Smooth muscle cell (in vitro differentiated cells): ENCODE results near the gene RALGAPB. TPM values are rescaled to one million over a fixed set of nuclear protein-coding genes. Genes with fewer than 3 reads are reported as not detected.
A peak's percentile ranks its signal among the peaks of the same experiment; 100 is the strongest.

ENCODE experiments used
- DNase-seq: peaks from one replicate; lab custom pipeline; 2025; ENCODE audit not compliant: unreplicated experiment; lab: John Stamatoyannopoulos, UW
- H2AFZ ChIP-seq: fragments of 200-600 bp; sonication (generic); 2 replicates; pipeline ENCODE4 v1.6.0; 2016; ENCODE audit warnings: antibody characterized with exemption, low read depth, mild to moderate bottlenecking
- H3F3A ChIP-seq: fragments of 200-600 bp; sonication (generic); 2 replicates; pipeline ENCODE4 v1.6.0; 2017; ENCODE audit warnings: antibody characterized with exemption, low read depth
- H3K27ac ChIP-seq: fragments of 200-600 bp; sonication (generic); 2 replicates; pipeline ENCODE4 v1.5.1; 2016; ENCODE audit warnings: low read depth, mild to moderate bottlenecking
- H3K27me3 ChIP-seq: fragments of 200-600 bp; sonication (generic); 2 replicates; pipeline ENCODE4 v1.6.1; 2016; ENCODE audit warnings: low read depth, mild to moderate bottlenecking
- H3K36me3 ChIP-seq: fragments of 200-600 bp; sonication (generic); 2 replicates; pipeline ENCODE4 v1.5.1; 2016; ENCODE audit warnings: low read depth
- H3K4me1 ChIP-seq: fragments of 200-600 bp; sonication (generic); 2 replicates; pipeline ENCODE4 v1.5.1; 2016; ENCODE audit warnings: low read depth
- H3K4me2 ChIP-seq: fragments of 200-600 bp; sonication (generic); 2 replicates; pipeline ENCODE4 v1.6.0; 2016; ENCODE audit warnings: mild to moderate bottlenecking
- H3K4me3 ChIP-seq: fragments of 200-600 bp; sonication (generic); 2 replicates; pipeline ENCODE4 v1.5.1; 2016; ENCODE audit warnings: mild to moderate bottlenecking
- H3K79me2 ChIP-seq: fragments of 200-600 bp; sonication (generic); 2 replicates; pipeline ENCODE4 v1.6.0; 2016; ENCODE audit warnings: low read depth, mild to moderate bottlenecking
- H3K9ac ChIP-seq: fragments of 200-600 bp; sonication (generic); 2 replicates; pipeline ENCODE4 v1.6.0; 2016; ENCODE audit warnings: low read depth
- H3K9me3 ChIP-seq: fragments of 200-600 bp; sonication (generic); replicated peaks from 2 replicates; pipeline ENCODE4 v1.5.1; 2016; ENCODE audit warnings: low read depth
- H4K20me1 ChIP-seq: fragments of 200-600 bp; sonication (generic); 2 replicates; pipeline ENCODE4 v1.6.0; 2016; ENCODE audit warnings: low read depth
- WGBS: methylation state at CpG from one replicate; pipeline ENCODE4 v1.1.7; 2016; ENCODE audit warnings: low lambda C conversion rate; 5-methylcytosine and 5-hydroxymethylcytosine counted together
- polyA plus RNA-seq: library from polyadenylated mRNA; unstranded; fragments of >200 nt; fragmentation: Nextera tagmentation; extraction: Ambion mirVana; gene quantifications from 2 replicates; pipeline ENCODE4 v1.2.1, GENCODE V29; 2016
- total RNA-seq: library from RNA; depleted of rRNA; stranded (reverse); fragments of >200 nt; gene quantifications from 2 replicates; pipeline ENCODE4 v1.2.3, GENCODE V29; 2014
- TF ChIP-seq, protein P1 (sequence below): fragments of 200-600 bp; sonication (generic); IDR thresholded peaks from 2 replicates; pipeline ENCODE4 v1.5.1; 2017; ENCODE audit warnings: borderline replicate concordance, mild to moderate bottlenecking, antibody characterized with exemption; ENCODE audit not compliant: insufficient read depth, poor library complexity, severe bottlenecking

The RALGAPB gene
- total and polyA plus RNA-seq, 2 experiments from 2014 or later: 8.9 to 43.2 TPM

DNA sequence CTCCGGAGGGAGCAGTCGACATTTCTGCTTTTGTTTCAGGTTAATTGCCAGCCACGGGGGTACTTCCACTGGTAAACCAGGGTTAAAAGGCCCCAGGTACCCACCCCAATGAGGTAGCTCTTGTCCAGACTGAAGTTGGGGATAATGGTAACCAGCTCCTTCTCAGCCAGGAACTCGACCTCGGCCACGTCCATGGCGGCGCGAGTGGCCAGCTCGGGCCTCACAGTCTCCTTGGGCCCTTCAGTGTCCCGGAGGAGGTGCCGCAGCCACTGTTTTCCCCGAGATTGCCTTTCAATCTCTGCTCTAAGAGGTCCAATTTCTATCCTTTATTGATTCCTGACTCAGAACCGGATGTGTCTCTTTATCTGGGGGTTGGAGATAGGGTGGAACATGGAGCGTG is 142.6 kb downstream of the RALGAPB start:
- no peaks in the 10 kb centered on the region for H4K20me1 ChIP-seq
- no peak overlapping the region for H3K27ac ChIP-seq
- 97% methylated on average over 15 of the region's 15 CpGs for WGBS
- H3K9ac ChIP-seq: no peak overlapping the region
- no peaks in the 10 kb centered on the region for H3K27me3 ChIP-seq
- no peaks in the 10 kb centered on the region for H3K36me3 ChIP-seq
- H3K4me3 ChIP-seq: no peak overlapping the region
- H2AFZ ChIP-seq: no peak overlapping the region
- H3K4me1 ChIP-seq: no peaks in the 10 kb centered on the region
- H3F3A ChIP-seq: no peaks in the 10 kb centered on the region
- no peaks in the 10 kb centered on the region for H3K9me3 ChIP-seq
- TF ChIP-seq, protein P1, sequence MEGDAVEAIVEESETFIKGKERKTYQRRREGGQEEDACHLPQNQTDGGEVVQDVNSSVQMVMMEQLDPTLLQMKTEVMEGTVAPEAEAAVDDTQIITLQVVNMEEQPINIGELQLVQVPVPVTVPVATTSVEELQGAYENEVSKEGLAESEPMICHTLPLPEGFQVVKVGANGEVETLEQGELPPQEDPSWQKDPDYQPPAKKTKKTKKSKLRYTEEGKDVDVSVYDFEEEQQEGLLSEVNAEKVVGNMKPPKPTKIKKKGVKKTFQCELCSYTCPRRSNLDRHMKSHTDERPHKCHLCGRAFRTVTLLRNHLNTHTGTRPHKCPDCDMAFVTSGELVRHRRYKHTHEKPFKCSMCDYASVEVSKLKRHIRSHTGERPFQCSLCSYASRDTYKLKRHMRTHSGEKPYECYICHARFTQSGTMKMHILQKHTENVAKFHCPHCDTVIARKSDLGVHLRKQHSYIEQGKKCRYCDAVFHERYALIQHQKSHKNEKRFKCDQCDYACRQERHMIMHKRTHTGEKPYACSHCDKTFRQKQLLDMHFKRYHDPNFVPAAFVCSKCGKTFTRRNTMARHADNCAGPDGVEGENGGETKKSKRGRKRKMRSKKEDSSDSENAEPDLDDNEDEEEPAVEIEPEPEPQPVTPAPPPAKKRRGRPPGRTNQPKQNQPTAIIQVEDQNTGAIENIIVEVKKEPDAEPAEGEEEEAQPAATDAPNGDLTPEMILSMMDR: no peak
- DNase-seq: no peak
- H3K4me2 ChIP-seq: no peak overlapping the region
- no peaks in the 10 kb centered on the region for H3K79me2 ChIP-seq

DNA sequence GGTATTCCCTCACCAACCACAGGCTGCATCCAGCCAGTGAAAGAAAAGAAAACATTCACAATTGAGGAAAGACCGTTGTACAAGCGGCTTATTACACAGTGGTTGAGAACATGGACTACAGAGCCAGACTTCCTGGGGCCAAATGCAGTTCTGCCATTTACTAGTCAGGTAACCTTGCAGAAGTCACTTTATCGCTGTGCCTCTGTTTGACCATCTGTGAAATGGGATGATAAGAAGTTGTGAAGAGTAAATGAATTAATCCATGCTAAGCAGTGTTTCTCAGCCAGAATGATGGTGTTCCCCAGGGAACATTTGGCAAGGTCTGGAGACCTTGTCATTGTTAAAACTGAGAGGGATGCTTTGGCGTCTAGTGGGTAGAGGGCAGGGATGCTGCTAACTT is 143.8 kb downstream of the RALGAPB start:
- Histone ChIP-seq H2AFZ (no peak overlapping the region), H3K27ac (no peak overlapping the region), H3K4me3 (no peak overlapping the region), H3K4me2 (no peak overlapping the region), H4K20me1 (no peaks in the 10 kb centered on the region), H3K79me2 (no peaks in the 10 kb centered on the region), H3F3A (no peaks in the 10 kb centered on the region), H3K4me1 (peaks cover 5% of the 10 kb centered on the region), H3K9me3 (no peaks in the 10 kb centered on the region), H3K27me3 (no peaks in the 10 kb centered on the region), H3K9ac (no peak overlapping the region), H3K36me3 (no peaks in the 10 kb centered on the region)
- DNase-seq: no peak
- WGBS: 91% methylated on average over 4 of the region's 4 CpGs
- TF ChIP-seq, protein P1: no peak

DNA sequence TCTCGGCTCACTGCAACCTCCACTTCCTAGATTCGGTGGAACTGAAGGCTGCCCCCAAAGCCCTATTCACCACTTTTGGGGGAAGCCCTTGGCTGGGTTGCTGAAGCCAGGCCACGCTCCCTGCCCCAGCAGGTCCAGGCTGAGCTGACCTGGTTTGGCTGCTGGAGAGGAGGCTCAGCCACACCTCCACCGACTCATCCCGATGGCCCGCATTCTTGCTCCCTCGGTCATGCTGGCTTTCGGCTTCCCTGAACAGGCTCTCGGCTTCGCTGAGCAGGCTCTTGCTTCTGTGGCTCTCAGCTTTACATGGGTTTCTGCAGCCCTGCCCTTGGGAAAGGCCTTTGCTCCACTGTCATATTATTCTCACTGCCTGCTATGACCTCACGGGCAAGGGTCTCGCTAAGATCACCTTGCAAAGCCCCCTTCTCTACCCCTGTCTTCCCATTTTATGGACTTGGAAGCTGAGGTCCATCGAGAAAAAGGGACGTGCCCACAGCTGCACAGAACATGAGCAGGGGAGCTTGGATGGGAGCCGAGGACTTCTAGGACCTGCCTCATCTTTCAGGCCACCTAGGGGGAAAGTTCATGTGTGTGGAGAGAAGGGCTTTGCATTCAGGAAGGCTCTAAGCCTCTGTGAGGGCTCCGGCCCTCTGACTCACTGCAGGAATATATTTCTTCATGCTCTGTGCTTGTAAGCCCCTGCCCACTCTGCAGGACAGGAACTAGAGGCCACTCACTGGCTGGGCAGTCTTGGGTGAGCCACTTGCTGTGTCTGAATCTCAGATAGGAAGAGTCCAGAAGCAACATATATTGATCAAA is 144.6 kb downstream of the RALGAPB start:
- H3K4me2 ChIP-seq: peak overlapping the region; percentile 9

More for the DNA sequence above, 144.6 kb downstream of the RALGAPB start:
- Histone ChIP-seq H3K27ac (peak overlapping the region; percentile 64), H2AFZ (no peak overlapping the region), H3K27me3 (no peaks in the 10 kb centered on the region), H3K79me2 (no peaks in the 10 kb centered on the region), H4K20me1 (no peaks in the 10 kb centered on the region), H3K4me3 (no peak overlapping the region), H3K9ac (no peak overlapping the region), H3K9me3 (no peaks in the 10 kb centered on the region), H3K4me1 (peaks cover 5% of the 10 kb centered on the region), H3F3A (no peaks in the 10 kb centered on the region), H3K36me3 (no peaks in the 10 kb centered on the region)
- 48% methylated on average over 16 of the region's 16 CpGs for WGBS
- no peak for DNase-seq
- TF ChIP-seq, protein P1: no peak
